Measurements from ENCODE around the gene ARHGAP45.
"Not testable (repeated sequence)": the region's sequence is repeated elsewhere in the genome, so short reads cannot be mapped to it uniquely, and the experiment has no call there.

The ARHGAP45 gene

GRCh38 chr19:1066748-1067340, at the start of gene ARHGAP45:
ARHGAP45 (plus strand) TSS chr19:1067167; CDS start chr19:1067406, 239 bp downstream.
- in situ Hi-C loops (cut with MboI; ENCODE audit: low sequenced_read_pairs): no loop called here

GRCh38 chr19:1017906-1018305, 49.1 kb upstream of the ARHGAP45 start:
- in situ Hi-C loops (cut with MboI; ENCODE audit: low sequenced_read_pairs): no loop called here

GRCh38 chr19:1018393-1018792, 48.6 kb upstream of the ARHGAP45 start:
- in situ Hi-C loops (cut with MboI; ENCODE audit: low sequenced_read_pairs): no loop called here

- in situ Hi-C loops (cut with MboI; ENCODE audit: low sequenced_read_pairs): no loop called here
Observed at GRCh38 chr19:1018932-1019615, 47.9 kb upstream of the ARHGAP45 start.

- in situ Hi-C loops (cut with MboI; ENCODE audit: low sequenced_read_pairs): no loop called here
Observed at GRCh38 chr19:1019616-1019961, 47.4 kb upstream of the ARHGAP45 start.

GRCh38 chr19:1019980-1020867, 46.7 kb upstream of the ARHGAP45 start:
- in situ Hi-C loops (cut with MboI; ENCODE audit: low sequenced_read_pairs): no loop called here

- in situ Hi-C loops (cut with MboI; ENCODE audit: low sequenced_read_pairs): no loop called here
Observed at GRCh38 chr19:1020868-1021425, 46.0 kb upstream of the ARHGAP45 start, which contains the start of gene TMEM259. TMEM259 (minus strand) TSS chr19:1021123; CDS start chr19:1020996, 127 bp downstream.

GRCh38 chr19:1023883-1024188, 43.1 kb upstream of the ARHGAP45 start:
- in situ Hi-C loops (cut with MboI; ENCODE audit: low sequenced_read_pairs): not testable (repeated sequence)

- in situ Hi-C loops (cut with MboI; ENCODE audit: low sequenced_read_pairs): not testable (repeated sequence)
Observed at GRCh38 chr19:1025080-1025479, 41.9 kb upstream of the ARHGAP45 start.

- in situ Hi-C loops (cut with MboI; ENCODE audit: low sequenced_read_pairs): no loop called here
Observed at GRCh38 chr19:1025960-1026782, 40.8 kb upstream of the ARHGAP45 start, which contains the start of gene CNN2. CNN2 (plus strand) TSS chr19:1026608; CDS start chr19:1026662, 54 bp downstream.

- in situ Hi-C loops (cut with MboI; ENCODE audit: low sequenced_read_pairs): no loop called here
Observed at GRCh38 chr19:1026783-1027649, 40.0 kb upstream of the ARHGAP45 start.

GRCh38 chr19:1027650-1028061, 39.3 kb upstream of the ARHGAP45 start:
- in situ Hi-C loops (cut with MboI; ENCODE audit: low sequenced_read_pairs): no loop called here

- in situ Hi-C loops (cut with MboI; ENCODE audit: low sequenced_read_pairs): no loop called here
Observed at GRCh38 chr19:1028062-1028926, 38.7 kb upstream of the ARHGAP45 start.

- in situ Hi-C loops (cut with MboI; ENCODE audit: low sequenced_read_pairs): no loop called here
Observed at GRCh38 chr19:1032264-1032867, 34.6 kb upstream of the ARHGAP45 start.

- in situ Hi-C loops (cut with MboI; ENCODE audit: low sequenced_read_pairs): no loop called here
Observed at GRCh38 chr19:1035998-1036621, 30.9 kb upstream of the ARHGAP45 start.

- in situ Hi-C loops (cut with MboI; ENCODE audit: low sequenced_read_pairs): no loop called here
Observed at GRCh38 chr19:1037621-1038064, 29.3 kb upstream of the ARHGAP45 start.

GRCh38 chr19:1038978-1039645, 27.9 kb upstream of the ARHGAP45 start:
- in situ Hi-C loops (cut with MboI; ENCODE audit: low sequenced_read_pairs): no loop called here
